ENCODE results near the gene SERPINB4.

DNA sequence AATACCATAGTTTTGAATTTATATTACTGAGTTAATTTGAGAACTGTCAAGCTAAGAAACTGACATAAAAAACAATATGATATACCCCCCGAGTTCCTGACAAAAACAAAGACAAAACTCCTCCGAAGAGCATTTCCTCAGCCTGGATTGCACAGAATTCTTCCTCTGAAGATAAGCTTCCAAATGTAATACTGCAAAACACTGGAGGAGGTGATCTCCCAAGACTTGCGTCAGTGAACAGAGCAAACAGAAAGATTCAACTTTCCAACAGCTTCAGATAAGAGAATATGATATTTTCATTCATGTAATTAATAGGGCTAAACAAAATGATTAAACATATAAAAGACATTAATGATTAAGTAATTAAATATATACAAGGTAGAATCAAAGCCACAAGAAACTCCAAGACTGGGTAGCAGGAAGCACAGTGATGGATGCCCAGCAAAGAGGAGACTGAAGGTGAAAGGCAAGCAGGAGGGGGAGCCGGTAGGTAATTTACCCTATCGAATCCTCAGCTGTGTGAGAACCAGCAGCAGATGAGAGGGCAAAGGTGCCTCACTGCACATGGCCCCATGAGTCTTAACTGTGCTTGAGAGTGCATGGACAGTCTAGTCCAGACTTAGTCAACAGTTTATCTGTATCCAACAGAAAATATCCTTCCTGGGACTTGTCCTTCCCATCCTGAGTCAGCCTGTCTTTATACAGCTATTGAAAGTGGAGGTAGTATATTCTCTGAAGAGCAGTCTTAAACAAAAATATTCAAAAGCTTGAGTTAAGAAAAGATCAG lies 36.0 kb upstream of the SERPINB4 start:
- TF ChIP-seq, protein P1, sequence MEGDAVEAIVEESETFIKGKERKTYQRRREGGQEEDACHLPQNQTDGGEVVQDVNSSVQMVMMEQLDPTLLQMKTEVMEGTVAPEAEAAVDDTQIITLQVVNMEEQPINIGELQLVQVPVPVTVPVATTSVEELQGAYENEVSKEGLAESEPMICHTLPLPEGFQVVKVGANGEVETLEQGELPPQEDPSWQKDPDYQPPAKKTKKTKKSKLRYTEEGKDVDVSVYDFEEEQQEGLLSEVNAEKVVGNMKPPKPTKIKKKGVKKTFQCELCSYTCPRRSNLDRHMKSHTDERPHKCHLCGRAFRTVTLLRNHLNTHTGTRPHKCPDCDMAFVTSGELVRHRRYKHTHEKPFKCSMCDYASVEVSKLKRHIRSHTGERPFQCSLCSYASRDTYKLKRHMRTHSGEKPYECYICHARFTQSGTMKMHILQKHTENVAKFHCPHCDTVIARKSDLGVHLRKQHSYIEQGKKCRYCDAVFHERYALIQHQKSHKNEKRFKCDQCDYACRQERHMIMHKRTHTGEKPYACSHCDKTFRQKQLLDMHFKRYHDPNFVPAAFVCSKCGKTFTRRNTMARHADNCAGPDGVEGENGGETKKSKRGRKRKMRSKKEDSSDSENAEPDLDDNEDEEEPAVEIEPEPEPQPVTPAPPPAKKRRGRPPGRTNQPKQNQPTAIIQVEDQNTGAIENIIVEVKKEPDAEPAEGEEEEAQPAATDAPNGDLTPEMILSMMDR (conservative IDR thresholded peaks at IDR 0.05; ENCODE audit: low read length) = no peak
- TF ChIP-seq EZH2phosphoT487 (IDR thresholded peaks at IDR 0.05; ENCODE audit: borderline replicate concordance, low read depth, low read length) = no peak
